ENCODE results near the gene RPS6KA2. TPM values are rescaled to one million over a fixed set of nuclear protein-coding genes. Genes with fewer than 3 reads are reported as not detected.

RPS6KA2 gene
- total RNA-seq, 1 donor from 2014 or later = 168 TPM

- no peak for DNase-seq (ENCODE audit: low read depth in 2 of 2)
Measured at GRCh38 chr6:166616261-166617238, 10.5 kb downstream of the RPS6KA2 start.

DNA sequence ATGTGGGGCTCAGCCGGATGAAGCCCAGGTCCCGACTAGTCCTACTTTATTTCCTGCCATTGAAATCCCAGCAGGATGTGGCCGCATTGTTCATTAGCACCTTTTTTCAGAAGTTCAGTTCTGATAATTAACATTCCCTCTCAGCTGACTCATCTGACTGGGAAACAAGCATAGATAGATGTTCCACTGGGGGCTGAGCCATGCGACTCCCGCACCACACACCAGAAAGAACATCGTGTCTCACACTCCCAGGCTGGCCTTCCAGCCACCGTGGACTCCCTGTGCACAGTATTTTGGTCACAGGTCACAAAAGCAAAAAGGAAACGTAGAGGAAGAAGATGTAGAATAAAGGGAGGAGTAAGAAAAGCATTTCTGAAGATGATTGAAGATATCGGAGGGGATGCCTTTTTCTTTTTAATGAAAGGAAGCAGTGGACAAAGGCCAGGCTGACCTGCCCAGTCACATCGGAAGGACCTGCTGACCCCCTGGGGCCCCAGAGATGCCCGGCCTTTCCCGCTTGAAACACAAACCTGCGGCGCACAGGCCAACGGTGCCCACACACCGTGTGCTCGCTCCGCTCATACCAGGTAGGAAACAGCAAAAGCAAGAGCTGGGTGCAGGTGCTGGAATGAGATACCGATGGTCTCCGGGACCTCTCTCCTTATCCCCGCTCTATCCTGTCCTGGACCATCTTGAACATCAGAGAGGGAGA is 11.8 kb downstream of the RPS6KA2 start:
- DNase-seq (ENCODE audit: low read depth in 2 of 2) = peak; percentile 78 to 94

DNA sequence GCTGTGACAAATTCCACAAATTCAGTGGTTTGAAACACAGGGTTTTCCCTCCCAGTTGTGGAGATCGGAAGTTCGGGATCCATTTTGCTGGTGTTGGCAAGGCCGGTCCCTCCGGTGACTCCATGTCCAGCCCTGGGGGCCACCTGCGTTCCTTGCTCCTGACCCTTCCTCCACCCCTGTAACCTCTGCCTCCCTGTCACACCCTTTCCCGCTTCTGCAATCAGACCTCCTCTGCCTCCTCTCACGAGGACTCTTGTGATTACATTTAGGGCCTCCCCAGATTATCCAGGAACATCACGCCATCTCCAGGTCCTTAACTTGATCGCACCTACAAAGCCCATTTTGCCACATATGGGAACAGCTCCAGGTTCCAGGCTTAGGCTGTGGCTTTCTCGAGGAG is 12.5 kb downstream of the RPS6KA2 start:
- DNase-seq (ENCODE audit: low read depth in 2 of 2) = no peak

GRCh38 chr6:166614171-166614583 is 12.9 kb downstream of the RPS6KA2 start:
- no peak for DNase-seq (ENCODE audit: low read depth in 2 of 2)

GRCh38 chr6:166613027-166613426 is 14.0 kb downstream of the RPS6KA2 start:
- no peak for DNase-seq (ENCODE audit: low read depth in 2 of 2)

DNA sequence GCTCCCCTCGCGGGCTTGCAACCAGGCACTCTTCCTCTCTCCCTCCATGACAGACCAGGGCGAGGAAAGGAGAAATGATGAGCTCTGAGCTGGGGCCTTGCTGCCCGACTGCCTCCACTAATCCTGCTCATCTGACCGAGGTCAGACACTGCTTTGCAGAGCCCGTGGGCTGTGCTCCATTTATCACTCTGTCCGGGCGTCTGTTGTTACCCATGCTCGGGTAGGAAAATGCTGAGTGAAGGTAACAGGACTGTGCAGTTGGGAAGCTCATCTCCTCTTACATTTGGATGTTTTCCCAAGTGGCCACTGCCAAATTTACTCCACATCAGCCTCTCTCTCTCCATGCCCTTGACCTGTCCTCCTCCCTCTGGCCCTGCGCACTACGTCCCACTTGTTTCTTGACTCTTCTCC is 14.6 kb downstream of the RPS6KA2 start:
- no peak for DNase-seq (ENCODE audit: low read depth in 2 of 2)

DNA sequence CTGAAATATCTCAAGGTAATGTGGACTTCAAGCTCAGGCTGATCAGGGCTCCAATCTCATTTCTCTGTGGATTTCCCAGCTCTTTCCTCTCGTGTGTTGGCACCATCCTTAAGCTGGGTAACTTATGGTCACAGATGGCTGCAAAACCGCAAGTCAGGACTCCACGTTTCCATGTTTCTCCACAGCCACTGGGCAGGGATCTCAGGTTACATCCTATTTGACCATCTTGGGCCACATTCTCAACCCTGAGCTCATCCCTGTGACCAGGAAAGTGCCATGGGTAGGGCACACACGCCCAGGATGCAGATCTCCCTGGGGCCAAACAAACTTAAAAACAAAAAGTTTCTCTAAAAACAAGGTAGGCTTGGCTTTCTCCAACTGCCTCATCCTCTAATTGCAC is 15.4 kb downstream of the RPS6KA2 start:
- no peak for DNase-seq (ENCODE audit: low read depth in 2 of 2)

GRCh38 chr6:166610069-166610468 is 17.0 kb downstream of the RPS6KA2 start:
- no peak for DNase-seq (ENCODE audit: low read depth in 2 of 2)

GRCh38 chr6:166608774-166609173 is 18.3 kb downstream of the RPS6KA2 start:
- no peak for DNase-seq (ENCODE audit: low read depth in 2 of 2)

- DNase-seq (ENCODE audit: low read depth in 2 of 2) = no peak
Measured at GRCh38 chr6:166605752-166606151, 21.3 kb downstream of the RPS6KA2 start.

GRCh38 chr6:166604911-166605310 is 22.1 kb downstream of the RPS6KA2 start:
- DNase-seq (ENCODE audit: low read depth in 2 of 2) = no peak

GRCh38 chr6:166604328-166604727 is 22.7 kb downstream of the RPS6KA2 start:
- DNase-seq (ENCODE audit: low read depth in 2 of 2) = no peak

- no peak for DNase-seq (ENCODE audit: low read depth in 2 of 2)
Measured at GRCh38 chr6:166603043-166603690, 23.9 kb downstream of the RPS6KA2 start.

- DNase-seq (ENCODE audit: low read depth in 2 of 2) = no peak
Measured at GRCh38 chr6:166601956-166602355, 25.1 kb downstream of the RPS6KA2 start.

GRCh38 chr6:166600931-166601330 is 26.1 kb downstream of the RPS6KA2 start:
- no peak for DNase-seq (ENCODE audit: low read depth in 2 of 2)

DNA sequence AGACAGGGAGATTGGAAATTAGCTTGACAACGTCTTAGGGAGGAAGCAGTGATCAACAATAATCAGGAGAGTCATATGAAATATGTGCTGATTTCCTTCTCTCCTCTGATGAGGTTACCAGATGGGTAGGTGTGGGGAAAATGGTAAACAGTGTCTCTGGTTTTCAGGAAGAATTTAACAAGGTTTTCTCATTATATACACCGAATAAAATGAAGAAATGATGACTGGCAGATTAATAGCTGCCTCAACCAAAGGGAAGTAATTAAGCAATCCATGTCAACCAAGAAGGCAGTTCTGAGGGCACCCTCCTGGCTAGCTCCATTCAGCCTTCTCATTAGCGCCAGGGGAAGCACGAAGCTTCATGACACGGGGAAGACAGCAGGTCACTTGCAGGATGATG is 27.8 kb downstream of the RPS6KA2 start:
- DNase-seq (ENCODE audit: low read depth in 2 of 2) = peak in 1 of 2 donors; percentile 55

- peak; percentile 97 to 98 for DNase-seq (ENCODE audit: low read depth in 2 of 2)
Measured at GRCh38 chr6:166598441-166599138, 28.5 kb downstream of the RPS6KA2 start.

- DNase-seq (ENCODE audit: low read depth in 2 of 2) = peak; percentile 13 to 40
Measured at GRCh38 chr6:166597711-166598440, 29.2 kb downstream of the RPS6KA2 start.

DNA sequence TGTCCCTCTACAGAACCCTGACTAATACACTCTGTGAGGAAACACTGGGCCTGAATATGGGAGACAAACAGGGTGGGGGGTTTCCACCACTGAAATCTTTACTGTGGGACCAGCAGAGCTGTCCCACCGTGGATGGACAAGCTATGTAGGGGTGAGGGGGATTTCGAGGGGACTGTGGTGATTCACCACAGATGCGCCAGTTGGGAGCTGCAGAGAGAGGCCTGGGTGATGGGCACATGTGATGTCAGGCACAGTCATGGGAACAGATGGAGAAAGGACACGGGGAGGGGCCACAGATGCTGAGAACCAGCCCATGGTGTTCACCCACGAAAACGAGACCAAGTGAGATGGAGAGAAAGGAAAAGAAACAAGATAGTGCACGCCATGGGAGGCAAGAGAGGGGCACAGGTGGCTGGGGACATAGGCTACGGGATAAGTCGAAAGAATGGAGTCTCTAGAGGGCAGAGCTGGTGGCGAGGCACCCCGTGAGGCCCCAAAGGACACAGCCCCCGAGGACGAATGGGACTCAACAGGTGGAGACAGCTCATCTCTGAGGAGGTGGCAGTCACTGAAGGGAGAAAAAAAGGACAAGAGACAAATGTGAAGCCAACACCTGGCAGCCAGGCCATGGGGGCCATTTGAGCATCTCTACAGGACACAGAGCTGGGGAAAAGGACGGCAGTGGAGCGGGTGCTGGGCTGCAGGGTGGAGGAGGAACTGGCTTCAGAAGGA is 30.1 kb downstream of the RPS6KA2 start:
- no peak for DNase-seq (ENCODE audit: low read depth in 2 of 2)

DNA sequence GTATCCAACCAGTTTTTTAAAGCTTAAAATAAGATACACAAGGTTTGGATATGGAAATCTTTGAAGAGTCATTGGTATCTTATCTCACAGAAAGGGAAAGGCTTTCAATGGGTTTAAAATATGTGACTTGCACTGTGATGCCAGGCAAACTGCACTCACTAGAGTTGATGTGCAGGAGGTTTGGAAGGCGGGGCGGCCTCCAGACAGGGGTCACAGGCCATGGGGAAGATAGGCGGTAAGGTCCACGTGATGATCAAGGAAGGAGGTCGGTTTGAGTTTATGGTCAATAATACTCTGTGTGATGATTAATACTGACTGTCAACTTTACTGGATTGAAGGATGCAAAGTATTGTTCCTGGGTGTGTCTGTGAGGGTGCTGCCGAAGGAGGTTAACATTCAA is 31.1 kb downstream of the RPS6KA2 start:
- DNase-seq (ENCODE audit: low read depth in 2 of 2) = no peak
